ENCODE data around the gene CD40LG. TPM values are rescaled to one million over a fixed set of nuclear protein-coding genes. Genes with fewer than 3 reads are reported as not detected.

Gene CD40LG
- total RNA-seq, 4 donors from 2014 or later, result 0.20 to 1.3 TPM; not detected in 2

- 61 to 85% methylated on average over 6 of the region's 6 CpGs for WGBS, 2 donors
Observed at GRCh38 chrX:136629084-136629750, 18.7 kb upstream of the CD40LG start.

GRCh38 chrX:136630881-136631280 is 17.1 kb upstream of the CD40LG start:
- TF ChIP-seq EP300 (IDR thresholded peaks at IDR 0.05) (no peak), POLR2A (IDR thresholded peaks at IDR 0.05) (no peak), CTCF (IDR thresholded peaks at IDR 0.05) (no peak)
- 52 to 60% methylated on average over 1 of the region's 1 CpG for WGBS, 2 donors
- H3K36me3 ChIP-seq, result no peaks in the 10 kb centered on the region

More at GRCh38 chrX:136629084-136629750, 18.7 kb upstream of the CD40LG start:
- no peak for DNase-seq (ENCODE audit: low spot score in 2 of 2)
- H3K36me3 ChIP-seq, result no peaks in the 10 kb centered on the region
- TF ChIP-seq CTCF (IDR thresholded peaks at IDR 0.05) (no peak), POLR2A (IDR thresholded peaks at IDR 0.05) (no peak), EP300 (IDR thresholded peaks at IDR 0.05) (no peak)
- H3K4me1 ChIP-seq, result no peaks in the 10 kb centered on the region
- no peaks in the 10 kb centered on the region for H3K9me3 ChIP-seq
- H3K27me3 ChIP-seq, result peaks cover 0 to 11% of the 10 kb centered on the region in 2 donors
- no peak overlapping the region for H3K27ac ChIP-seq
- H3K4me3 ChIP-seq, result no peak overlapping the region

GRCh38 chrX:136635235-136635634 is 12.7 kb upstream of the CD40LG start:
- Histone ChIP-seq H3K4me1 (no peaks in the 10 kb centered on the region), H3K27me3 (peaks cover 0 to 17% of the 10 kb centered on the region in 2 donors), H3K36me3 (no peaks in the 10 kb centered on the region), H3K9me3 (no peaks in the 10 kb centered on the region), H3K4me3 (no peak overlapping the region), H3K27ac (no peak overlapping the region)
- no peak for DNase-seq (ENCODE audit: low spot score in 2 of 2)
- 76 to 79% methylated on average over 6 of the region's 6 CpGs for WGBS, 2 donors
- TF ChIP-seq CTCF (IDR thresholded peaks at IDR 0.05), result no peak
- no peak for TF ChIP-seq EP300 (IDR thresholded peaks at IDR 0.05)
- no peak for TF ChIP-seq POLR2A (IDR thresholded peaks at IDR 0.05)

More at GRCh38 chrX:136630881-136631280, 17.1 kb upstream of the CD40LG start:
- DNase-seq (ENCODE audit: low spot score in 2 of 2), result no peak
- no peak overlapping the region for H3K4me3 ChIP-seq
- H3K4me1 ChIP-seq, result no peaks in the 10 kb centered on the region
- no peaks in the 10 kb centered on the region for H3K9me3 ChIP-seq
- peaks cover 0 to 19% of the 10 kb centered on the region in 2 donors for H3K27me3 ChIP-seq
- H3K27ac ChIP-seq, result no peak overlapping the region

GRCh38 chrX:136636121-136636520 is 11.8 kb upstream of the CD40LG start:
- Histone ChIP-seq H3K4me1 (no peaks in the 10 kb centered on the region), H3K27me3 (peaks cover 0 to 17% of the 10 kb centered on the region in 2 donors), H3K9me3 (no peaks in the 10 kb centered on the region), H3K36me3 (no peaks in the 10 kb centered on the region), H3K4me3 (no peak overlapping the region), H3K27ac (no peak overlapping the region)
- 30 to 40% methylated on average over 1 to 3 of the region's 3 CpGs for WGBS, 2 donors
- DNase-seq (ENCODE audit: low spot score in 2 of 2), result no peak
- TF ChIP-seq CTCF (IDR thresholded peaks at IDR 0.05), result no peak
- no peak for TF ChIP-seq EP300 (IDR thresholded peaks at IDR 0.05)
- TF ChIP-seq POLR2A (IDR thresholded peaks at IDR 0.05), result no peak

GRCh38 chrX:136639506-136640176 is 8.3 kb upstream of the CD40LG start:
- H3K4me1 ChIP-seq, result no peaks in the 10 kb centered on the region
- H3K4me3 ChIP-seq, result no peak overlapping the region
- H3K9me3 ChIP-seq, result no peaks in the 10 kb centered on the region
- H3K27me3 ChIP-seq, result peaks cover 0 to 16% of the 10 kb centered on the region in 2 donors
- 59 to 79% methylated on average over 3 to 8 of the region's 8 CpGs for WGBS, 2 donors
- TF ChIP-seq CTCF (IDR thresholded peaks at IDR 0.05), result no peak
- TF ChIP-seq POLR2A (IDR thresholded peaks at IDR 0.05), result no peak
- TF ChIP-seq EP300 (IDR thresholded peaks at IDR 0.05), result no peak
- H3K27ac ChIP-seq, result no peak overlapping the region
- no peaks in the 10 kb centered on the region for H3K36me3 ChIP-seq
- no peak for DNase-seq (ENCODE audit: low spot score in 2 of 2)

Measured in tibial nerve (tissue), 4 donors.